ENCODE measurements around the gene PTTG1IP.
"Not testable (repeated sequence)": the region's sequence is repeated elsewhere in the genome, so short reads cannot be mapped to it uniquely, and the experiment has no call there.

PTTG1IP gene

DNA sequence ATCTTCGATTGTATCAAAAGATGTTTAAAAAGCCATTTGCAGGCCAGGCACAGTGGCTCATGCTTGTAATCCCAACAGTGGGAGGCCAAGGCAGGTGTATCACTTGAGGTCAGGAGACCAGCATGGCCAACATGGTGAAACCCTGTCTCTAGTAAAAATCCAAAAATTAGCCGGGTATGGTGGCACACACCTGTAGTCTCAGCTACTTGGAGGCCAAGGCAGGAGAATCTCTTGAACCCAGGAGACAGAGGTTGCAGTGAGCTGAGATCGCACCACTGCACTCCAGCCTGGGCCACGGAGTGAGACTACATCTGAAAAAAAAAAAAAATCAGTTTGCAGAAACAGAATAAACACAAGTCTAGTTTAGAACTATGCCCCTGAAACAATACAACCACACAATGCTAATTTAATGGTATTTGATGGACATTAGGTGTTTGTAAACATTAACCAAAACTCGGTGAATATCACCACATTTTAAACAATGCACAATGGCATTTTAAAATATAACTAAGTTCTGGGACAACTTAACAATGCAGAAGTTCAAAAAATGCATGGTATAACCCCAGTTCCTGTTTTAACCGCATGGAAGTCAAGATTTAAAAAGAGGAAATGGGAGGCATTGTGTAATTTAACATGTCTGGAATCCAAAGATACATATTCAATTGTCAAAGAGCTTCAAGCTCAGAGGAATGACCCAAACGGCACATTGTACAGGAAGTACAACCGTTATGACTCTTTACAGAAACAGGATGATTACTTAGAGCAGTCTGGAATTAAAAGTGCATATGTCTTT lies 7.1 kb upstream of the PTTG1IP start:
- no peak for DNase-seq

DNA sequence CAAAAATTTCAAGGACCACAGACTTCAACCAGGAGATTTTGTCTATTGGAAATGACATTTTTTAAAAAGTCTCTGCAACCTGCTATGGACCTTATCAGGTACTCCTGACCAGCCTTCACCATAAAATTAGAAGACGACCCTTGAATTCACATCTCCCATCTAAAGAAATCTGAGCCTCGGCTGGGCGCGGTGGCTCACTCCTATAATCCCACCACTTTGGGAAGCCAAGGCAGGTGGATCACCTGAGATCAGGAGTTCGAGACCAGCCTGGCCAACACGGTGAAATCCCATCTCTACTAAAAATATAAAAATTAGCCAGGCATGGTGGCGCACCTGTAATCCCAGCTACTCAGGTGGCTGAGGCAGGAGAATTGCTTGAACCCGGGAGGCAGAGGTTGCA lies 5.7 kb upstream of the PTTG1IP start:
- DNase-seq: not testable (repeated sequence)

DNA sequence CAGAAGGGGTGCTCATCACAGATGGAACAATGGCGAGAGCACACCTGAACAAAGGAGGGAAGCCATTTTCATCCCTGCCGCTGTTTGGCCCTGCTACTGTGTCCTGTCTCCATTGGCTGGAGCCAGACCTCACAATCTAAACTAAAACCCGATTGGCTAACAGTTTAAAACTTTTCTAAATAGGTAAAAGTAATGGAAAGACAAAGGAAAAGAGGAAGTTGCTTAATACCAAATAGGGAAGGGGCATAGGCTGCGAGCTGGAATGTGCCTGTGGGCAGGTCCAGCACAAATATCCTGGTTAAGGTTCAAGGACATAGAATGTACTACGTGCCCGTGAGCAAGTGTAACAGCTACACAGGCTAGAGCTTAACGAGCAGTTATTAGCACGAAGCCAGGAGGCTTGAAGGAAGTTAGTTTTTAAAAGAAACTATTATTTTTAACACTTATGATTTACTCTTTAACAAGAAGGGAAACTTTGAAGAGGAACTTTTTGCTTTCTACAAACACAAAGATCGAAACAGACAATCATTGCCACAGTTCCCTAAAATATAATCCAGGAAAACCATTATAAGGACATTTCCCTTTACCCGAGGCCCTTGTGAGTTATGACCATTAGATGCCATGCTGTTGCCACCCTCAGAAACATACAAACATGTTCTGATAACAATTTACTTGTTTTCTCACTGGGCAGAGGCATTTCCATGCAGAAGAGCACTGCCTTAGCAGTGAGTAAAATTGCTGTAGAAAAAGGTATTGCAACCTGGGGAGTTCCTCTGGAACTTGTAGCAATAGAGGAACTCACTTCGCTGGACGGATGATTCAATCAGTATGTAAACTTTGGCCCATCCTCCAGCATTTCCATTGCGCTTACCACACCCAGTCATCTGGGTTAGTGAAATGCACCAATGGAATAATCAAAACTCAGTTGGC lies 4.8 kb upstream of the PTTG1IP start:
- no peak for DNase-seq

DNA sequence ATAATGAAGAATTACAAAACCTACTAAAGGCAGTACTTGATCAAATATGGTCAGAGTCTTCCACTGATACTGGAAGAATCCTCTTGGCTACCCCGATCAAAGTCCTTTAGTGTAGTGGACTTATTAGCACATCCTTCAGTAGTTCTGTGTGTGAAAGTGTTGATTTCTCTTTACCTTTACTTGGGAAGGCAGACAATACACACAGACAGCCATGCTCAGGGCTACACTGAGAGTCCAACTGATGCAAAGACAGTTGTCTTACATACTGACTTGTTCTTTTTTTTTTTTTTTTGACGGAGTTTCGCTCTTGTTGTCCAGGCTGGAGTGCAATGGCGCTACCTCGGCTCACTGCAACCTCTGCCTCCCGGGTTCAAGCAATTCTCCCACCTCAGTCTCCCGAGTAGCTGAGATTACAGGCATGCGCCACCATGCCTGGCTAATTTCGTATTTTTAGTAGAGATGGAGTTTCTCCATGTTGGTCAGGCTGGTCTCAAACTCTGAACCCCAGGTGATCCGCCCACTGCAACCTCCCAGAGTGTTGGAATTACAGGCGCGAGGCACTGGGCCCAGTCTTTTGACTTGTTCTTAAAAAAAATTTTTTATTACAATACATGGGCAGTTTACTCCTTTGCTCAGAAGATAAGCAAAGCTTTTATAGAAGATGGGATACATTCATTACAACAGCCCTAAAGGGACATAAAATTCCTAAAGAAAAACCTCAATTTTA lies 3.5 kb upstream of the PTTG1IP start:
- DNase-seq: no peak

DNA sequence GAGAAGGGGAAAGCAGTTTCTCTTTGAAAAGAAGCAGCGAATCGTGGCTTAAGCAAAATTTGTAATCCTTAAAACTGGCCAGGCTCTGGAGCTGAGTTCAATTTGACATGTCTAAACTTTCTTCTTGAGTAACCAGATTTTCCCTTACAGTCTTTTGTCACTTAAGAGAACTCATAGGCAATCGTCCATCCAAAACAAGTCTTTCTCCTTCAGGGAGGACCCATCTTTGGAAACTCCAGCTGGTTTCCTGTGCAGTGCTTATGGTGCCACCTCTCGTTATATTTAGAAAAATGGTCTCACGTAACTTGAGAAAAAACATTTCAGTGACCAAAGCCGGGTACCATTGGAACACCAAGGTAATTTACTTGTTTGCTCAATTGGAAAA lies 1.8 kb upstream of the PTTG1IP start:
- DNase-seq: no peak

DNA sequence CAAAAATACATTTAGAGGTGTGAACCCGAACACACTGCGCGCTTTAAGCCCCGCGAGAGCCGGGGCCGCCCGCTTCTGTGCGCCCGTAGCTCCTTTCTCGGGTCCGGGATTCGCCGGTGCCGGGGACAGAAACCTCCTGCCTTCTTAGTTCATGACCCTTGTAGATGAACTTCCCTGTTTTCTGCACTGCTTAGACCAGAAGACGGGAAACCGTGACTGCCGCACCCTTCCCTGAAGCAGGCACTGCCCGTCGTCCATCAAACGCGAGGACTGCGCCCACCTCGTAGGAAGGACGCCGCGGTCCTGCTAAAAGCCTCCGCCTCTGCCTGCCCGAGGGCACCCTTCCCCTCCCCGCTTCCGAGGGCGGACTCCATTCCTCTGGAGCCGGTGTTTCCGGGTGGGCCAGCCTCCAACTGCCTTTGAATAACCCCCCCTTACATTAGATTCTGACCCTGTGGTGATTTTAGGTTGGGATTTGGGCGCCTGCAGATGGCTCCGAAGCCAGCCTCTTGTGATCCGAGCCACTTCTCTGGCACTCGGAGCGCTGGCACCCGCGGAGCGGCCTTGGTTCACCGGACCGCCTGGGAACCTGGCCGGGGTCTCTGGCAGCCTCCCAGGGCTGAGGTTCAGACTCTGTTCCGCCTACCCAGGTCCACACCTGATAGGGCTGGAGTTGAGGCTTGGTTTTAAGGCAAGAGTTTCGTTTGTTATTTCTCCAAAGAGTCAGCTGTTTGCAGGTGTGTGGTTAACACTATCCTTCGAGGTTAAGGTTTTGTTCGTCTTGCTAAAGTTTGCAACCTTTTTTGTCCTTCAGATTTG lies 1.2 kb upstream of the PTTG1IP start:
- peak; percentile 36 for DNase-seq

DNA sequence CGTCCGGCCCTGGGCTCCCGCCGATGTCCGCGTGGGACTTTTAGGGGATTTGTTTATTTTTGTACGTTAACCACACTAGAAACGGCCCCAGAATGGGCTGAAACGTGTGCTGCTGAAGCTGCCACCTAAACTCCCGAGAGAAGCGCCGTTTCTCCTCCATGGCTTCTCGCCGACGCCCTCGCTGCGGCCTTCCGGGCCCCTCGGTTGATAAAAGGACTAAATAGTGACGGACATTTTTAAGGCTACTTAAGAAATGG lies 678 bp upstream of the PTTG1IP start:
- DNase-seq: no peak

DNA sequence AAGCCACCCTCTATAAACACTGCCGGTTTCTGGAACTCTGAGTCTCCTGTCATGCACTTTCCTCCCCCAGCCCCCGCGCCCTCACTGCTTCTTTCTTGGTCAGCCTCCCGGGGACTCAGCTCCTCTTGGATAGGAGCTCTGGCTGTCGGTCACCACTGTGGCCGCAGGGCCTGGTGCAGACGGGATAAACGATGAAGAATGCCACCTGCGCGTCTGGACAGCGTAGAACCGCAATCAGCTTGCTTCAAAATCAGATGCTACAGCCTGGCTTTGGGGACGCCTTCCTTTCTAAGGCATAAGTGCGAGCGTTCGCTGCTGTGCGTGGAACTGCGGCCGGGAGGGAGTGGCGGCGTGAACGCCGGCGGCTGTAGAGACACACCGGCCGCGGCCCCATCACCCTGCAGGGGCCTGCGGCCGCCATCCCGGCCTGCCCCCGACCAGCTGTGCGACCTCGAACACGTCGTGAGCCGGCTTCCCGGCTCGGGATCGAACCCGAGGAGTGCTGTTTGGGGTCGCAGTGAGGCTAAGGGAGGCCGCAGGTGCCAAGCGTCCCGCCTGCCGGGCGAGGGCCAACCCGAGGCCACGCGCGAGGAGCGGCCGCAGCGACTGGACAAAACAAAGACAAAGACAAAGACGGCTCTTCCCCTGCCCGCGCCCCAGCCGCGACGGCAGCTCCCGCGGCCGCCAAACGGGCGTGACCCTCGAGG lies 688 bp downstream of the PTTG1IP start:
- peak; percentile 27 for DNase-seq

DNA sequence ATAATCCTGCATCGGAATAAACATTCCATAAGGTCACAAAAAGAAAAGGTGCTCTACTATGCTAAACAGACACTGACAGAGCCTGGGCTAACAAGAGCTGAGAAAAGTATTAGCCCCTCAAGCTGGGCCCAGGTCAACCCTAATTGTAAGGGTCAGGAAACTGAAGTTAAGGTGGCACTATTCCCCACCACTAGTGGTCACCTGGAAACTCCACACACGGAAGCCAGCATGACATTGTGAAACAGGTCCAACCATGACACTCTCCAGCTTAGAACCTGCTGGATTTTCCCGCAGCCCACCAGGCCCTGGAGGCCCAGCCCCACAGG lies 1.2 kb downstream of the PTTG1IP start:
- no peak for DNase-seq

DNA sequence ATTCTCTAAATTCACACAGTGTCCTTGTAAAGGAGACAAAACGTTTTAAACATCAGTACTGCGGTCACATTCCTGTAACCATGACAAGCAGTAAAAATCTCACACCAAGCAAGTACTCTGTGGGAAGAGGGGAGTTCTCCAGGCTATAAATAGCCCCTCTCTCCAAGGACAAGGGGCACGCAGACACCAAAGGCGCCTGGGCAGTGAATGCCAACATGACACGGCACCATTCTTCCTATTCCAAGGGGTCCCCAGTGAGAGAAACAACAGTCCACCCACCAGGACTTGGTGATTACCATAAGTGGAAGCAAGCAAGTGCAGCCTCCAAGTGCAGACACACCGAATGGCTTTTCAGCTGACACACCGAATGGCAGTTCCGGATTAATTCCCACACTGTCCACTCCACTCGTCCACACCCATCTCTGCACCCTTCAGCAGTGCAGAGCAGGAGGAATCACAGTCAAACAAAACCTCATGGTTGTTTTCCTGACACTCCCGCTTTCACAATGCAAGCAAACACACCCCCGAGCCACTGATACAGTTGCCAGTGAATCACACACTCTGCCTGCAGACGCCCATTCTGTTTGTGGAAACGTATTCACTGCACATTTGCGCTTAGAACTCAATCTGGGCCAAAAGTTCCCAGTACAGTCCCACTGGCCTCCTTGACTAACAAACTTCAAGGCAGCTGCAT lies 1.8 kb downstream of the PTTG1IP start:
- peak; percentile 51 for DNase-seq

DNA sequence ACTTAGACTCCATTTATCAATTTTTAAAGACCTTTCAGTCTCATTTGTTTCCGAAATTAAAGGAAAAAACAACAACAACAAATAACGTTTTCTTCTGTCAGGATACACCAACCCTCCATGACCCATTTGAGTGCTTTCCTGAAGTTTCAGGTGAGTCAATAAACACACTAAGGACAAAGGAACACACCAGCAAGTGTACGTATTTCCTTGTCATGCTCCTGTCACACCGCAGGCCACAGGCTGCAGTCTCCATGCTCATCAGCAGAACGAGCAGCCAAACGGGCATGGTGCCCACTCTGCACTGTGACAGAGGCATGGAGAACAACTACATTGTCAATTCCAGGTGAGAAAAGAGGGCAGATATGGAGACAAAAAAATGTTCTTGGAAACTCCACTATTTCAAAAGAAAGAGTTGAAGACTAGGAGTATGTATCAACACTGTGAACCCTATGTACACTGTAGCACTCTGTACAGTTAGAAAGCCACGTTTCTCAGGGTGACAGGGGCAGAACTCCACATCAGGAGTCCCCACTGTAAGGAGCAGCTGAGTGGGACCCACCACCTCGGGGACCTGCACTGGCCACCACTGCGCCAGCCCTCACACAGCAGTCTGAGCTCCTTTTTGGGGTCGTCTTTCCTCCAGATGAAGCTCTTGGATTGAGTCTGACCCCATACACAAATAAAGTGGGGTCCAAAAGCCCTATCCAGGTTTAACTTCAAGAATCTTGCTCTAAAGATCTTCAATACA lies 2.6 kb downstream of the PTTG1IP start:
- peak; percentile 25 for DNase-seq

DNA sequence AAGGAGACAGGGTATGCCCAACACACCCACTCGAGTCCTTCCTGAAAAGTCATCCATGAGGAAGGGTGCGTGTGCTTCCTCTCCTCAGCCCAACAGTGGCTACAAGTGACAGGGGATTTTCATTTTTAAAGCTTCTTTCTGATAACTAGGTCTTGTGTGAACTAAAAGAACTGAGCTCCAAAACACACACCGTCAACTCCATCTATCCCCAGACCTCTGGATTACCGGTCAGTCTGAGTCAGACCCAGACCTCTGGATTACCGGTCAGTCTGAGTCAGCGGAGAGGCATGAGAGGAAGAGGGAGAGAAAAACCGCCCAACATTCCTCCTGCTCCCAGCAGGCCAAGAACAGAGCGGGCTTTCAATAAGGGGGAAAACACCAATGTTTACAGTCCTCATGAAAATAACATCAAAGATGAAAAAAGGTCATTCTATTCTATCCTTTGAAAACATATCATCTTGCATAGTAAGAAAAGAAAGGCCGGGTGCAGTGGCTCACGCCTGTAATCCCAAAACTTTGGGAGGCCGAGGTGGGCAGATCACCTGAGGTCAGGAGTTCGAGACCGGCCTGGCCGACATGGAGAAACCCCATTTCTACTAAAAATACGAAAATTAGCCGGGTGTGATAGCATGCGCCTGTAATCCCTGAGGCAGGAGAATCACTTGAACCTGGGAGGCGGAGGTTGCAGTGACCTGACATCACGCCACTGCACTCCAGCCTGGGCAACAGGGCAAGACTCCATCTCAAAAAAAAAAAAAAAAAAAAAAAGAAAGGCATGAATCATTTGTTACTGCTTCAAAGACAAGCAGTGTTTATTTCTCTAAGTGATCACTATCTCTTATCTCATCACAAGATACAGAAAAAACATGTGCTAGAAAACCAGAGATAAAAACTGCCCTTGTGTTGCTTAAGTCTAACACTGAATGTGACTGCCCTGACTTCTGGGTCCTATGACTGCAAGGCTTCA lies 3.4 kb downstream of the PTTG1IP start:
- no peak for DNase-seq

DNA sequence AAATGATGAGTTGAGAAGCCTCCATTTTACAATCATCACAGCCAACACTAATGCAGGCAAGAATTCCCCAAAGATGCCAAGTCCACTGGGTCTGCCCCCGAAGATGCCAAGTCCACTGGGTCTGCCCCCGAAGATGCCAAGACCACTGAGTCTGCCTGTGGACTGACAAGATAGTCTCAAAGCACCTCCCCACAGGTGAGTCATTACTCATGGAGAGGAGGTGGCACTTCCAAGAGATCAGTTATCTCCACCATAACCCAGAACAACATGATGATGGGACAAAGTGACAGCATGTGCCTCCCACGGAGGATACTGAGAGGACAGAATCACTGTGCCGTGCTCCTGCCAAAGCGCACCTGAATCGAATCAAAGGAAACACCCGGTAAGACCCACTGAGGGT lies 4.8 kb downstream of the PTTG1IP start:
- no peak for DNase-seq

DNA sequence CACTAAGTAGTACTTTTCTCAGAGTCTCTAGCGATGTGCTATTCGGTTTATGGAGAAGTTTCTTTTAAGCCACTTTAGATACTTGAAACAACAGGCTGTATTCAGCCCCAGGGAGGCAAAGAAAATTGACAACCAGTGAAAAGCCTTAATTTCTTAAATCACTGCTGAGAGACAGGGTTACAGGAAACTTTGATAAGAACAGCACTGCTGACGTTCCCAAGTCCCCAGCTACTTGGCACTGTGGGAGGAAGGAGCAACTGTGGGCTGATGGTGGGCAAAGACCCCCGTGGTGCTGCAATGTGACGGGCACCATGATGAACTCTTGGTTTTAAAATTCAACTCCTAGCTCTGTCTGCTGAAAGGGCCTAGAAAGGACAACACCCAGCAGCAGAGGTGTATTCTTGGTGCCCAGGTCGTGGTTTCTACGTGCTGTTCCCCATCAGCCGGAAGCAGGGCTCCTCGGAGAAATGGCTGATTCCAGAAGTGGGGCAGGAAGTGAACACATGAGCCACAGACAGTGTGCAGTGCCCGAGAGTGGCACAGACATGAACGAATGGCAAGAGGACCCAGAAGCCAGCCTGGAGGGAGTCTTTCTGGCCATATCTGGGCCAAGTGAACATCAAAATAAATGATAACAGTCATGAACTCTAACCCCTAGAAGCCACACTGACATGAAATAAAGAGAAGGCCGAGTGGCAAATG lies 5.3 kb downstream of the PTTG1IP start:
- DNase-seq: peak; percentile 50

DNA sequence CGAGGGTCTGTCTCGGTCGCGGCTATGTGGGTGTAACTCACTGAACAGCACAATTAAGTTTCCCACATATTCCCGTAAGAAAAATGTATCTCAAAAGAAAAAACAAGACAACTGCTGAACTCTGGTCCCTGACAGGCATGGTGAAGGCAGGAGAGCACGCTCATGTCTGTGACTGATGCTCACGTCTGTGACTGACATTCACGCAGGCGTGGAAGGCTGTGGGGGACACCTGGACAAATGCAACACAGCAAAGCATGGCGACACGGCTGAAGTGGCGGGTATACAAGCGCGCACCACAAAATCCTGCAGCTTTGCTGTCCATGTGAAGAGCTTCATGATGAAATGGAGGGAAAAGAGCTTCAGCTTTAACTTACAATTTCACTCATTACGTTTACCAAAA lies 6.0 kb downstream of the PTTG1IP start:
- no peak for DNase-seq

DNA sequence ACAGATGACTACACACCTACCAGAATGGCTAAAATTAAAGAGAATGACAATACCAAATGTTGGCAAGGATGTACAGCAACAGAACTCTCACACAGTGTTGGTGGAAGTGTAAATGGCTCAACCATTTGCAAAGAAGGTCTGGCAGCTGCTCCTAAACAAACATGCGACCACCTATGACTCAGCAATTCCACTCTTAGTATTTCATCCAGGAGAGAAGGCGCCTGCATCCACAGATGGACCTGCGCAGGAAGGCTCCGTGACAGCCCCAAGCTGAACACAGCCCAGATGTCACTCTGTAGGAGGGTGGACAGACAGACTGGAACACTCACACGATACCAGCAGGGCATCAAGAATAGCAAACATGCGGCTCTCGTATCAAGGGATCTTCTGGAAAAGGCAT lies 6.7 kb downstream of the PTTG1IP start:
- no peak for DNase-seq

DNA sequence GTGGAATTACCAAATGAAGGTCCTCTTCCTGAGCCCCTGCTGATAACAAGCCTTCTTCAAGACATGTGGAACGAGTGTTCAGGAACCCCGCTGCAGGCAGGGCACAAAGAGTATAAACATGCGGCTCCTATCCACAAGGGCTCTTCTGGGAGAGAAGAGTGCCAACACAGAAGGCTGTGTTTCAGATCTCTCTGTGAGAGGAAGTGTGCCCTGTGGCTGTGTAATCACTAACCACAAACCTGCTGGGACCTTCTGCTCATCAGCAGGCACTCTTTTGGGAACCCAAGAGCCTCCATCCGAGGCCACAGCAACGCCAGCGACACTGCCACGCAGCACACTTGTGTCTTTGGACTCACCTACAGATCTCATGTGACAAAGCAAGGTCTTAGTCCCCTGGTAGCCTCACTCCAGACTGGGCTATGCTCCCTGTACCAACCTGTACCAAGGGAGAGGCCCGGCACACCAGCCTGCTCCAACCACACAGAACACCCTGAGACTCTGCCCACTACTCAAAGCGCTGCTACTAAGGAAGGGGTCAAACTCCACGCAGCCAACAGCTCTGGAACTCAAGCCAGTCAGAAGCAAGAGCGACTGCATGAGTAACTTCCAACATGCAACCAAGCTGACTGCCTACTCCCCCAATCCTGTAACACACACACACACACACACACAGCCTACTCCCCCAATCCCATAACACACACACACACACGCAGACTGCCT lies 7.8 kb downstream of the PTTG1IP start:
- peak; percentile 25 for DNase-seq

Measured in stimulated activated CD4-positive, alpha-beta T cell treated with anti-CD3 and anti-CD28 coated beads, Interleukin-4, amount 100 ng/mL, for 24 hours (primary cell).